B cell (primary cell): Measurements from ENCODE around the gene COQ5. TPM values are rescaled to one million over a fixed set of nuclear protein-coding genes. Genes with fewer than 3 reads are reported as not detected.

Experiments used
- ATAC-seq: fragments of 200-7000 bp; cut with Tn5 transposase; one replicate; pipeline ENCODE4 v1.10.0; 2021; ENCODE audit warnings: low read depth, mild to moderate bottlenecking, moderate number of reproducible peaks, moderate library complexity
- CTCF ChIA-PET: fragments of 350-600 bp; sonication (Branson Sonifier 250); formaldehyde crosslinking; loops from one replicate; lab custom pipeline; 2021; ENCODE audit warnings: antibody characterized with exemption, inconsistent platforms; lab: Charles Lee
- POLR2A ChIA-PET: fragments of 350-600 bp; sonication (Branson Sonifier 250); formaldehyde crosslinking; loops from one replicate; lab custom pipeline; 2021; ENCODE audit warnings: antibody characterized with exemption; lab: Charles Lee
- DNase-seq: peaks from one replicate; pipeline ENCODE4 v3.0.0; 2013
- H2AFZ ChIP-seq: 2 replicates; pipeline ENCODE4 v1.6.1; 2012; ENCODE audit warnings: mild to moderate bottlenecking, low read depth, low read length; ENCODE audit not compliant: insufficient read depth, poor library complexity, severe bottlenecking
- H3K27ac ChIP-seq, 2 donors: 1 replicate in 1 of 2; 2 replicates in 1 of 2; pipeline ENCODE4 v1.5.1; 2012 to 2013; ENCODE audit warnings: low read length in 2 of 2, mild to moderate bottlenecking in 2 of 2, moderate library complexity in 1 of 2
- H3K27me3 ChIP-seq, 4 experiments: fragments of 200-600 bp in 1 of 4; sonication (generic) in 1 of 4; replicated peaks in 1 of 4; 1 replicate in 2 of 4; 2 replicates in 2 of 4; pipeline versions ENCODE4 v1.6.1 to v1.7.0; 2013 to 2016; ENCODE audit warnings: low read length in 3 of 4, mild to moderate bottlenecking in 2 of 4, mixed read lengths in 1 of 4, moderate library complexity in 1 of 4; ENCODE audit not compliant: insufficient read depth in 4 of 4, control insufficient read depth in 3 of 4; ENCODE audit errors: control extremely low read depth in 1 of 4
- H3K36me3 ChIP-seq, 2 experiments: replicated peaks in 1 of 2; 1 replicate in 1 of 2; 2 replicates in 1 of 2; pipeline versions ENCODE4 v1.6.1 to v1.7.1; 2013; ENCODE audit warnings: low read length in 1 of 2; ENCODE audit not compliant: insufficient read depth in 2 of 2, control insufficient read depth in 1 of 2; ENCODE audit errors: control extremely low read depth in 1 of 2, extremely low read depth in 1 of 2
- H3K4me1 ChIP-seq, 2 donors: fragments of 200-600 bp in 1 of 2; sonication (generic) in 1 of 2; 1 replicate in 1 of 2; 2 replicates in 1 of 2; pipeline versions ENCODE4 v1.5.1 to v1.6.1; 2013 to 2017; ENCODE audit warnings: low read length in 2 of 2; ENCODE audit not compliant: control insufficient read depth in 2 of 2, insufficient read depth in 2 of 2
- H3K4me2 ChIP-seq: replicated peaks from 2 replicates; pipeline ENCODE3; 2012; ENCODE audit warnings: mild to moderate bottlenecking, low read depth, low read length; ENCODE audit not compliant: poor library complexity, severe bottlenecking
- H3K4me3 ChIP-seq, 5 experiments: fragments of 200-600 bp in 1 of 5; sonication (generic) in 1 of 5; 1 replicate in 3 of 5; 2 replicates in 2 of 5; pipeline versions ENCODE4 v1.5.1 to v1.7.0; 2011 to 2016; ENCODE audit warnings: low read length in 4 of 5, mild to moderate bottlenecking in 4 of 5, low read depth in 2 of 5, control low read depth in 1 of 5, moderate library complexity in 1 of 5; ENCODE audit not compliant: insufficient read depth in 1 of 5; ENCODE audit errors: control extremely low read depth in 1 of 5, extremely low read depth in 1 of 5
- H3K79me2 ChIP-seq: fragments of 200-600 bp; sonication (generic); one replicate; pipeline ENCODE4 v1.6.0; 2016; ENCODE audit warnings: low read length; ENCODE audit not compliant: control insufficient read depth, insufficient read depth
- H3K9ac ChIP-seq: fragments of 200-600 bp; sonication (generic); 2 replicates; pipeline ENCODE4 v1.6.1; 2017; ENCODE audit warnings: mild to moderate bottlenecking, low read length, moderate library complexity
- H3K9me3 ChIP-seq, 3 donors: one replicate each; pipeline versions ENCODE4 v1.6.1 to v1.7.1; 2013; ENCODE audit warnings: low read length in 2 of 3; ENCODE audit not compliant: control insufficient read depth in 2 of 3, insufficient read depth in 1 of 3; ENCODE audit errors: control extremely low read depth in 1 of 3
- H4K20me1 ChIP-seq: 2 replicates; pipeline ENCODE4 v1.6.0; 2012; ENCODE audit warnings: mild to moderate bottlenecking, low read length; ENCODE audit not compliant: insufficient read depth, control insufficient read depth, poor library complexity, severe bottlenecking
- H3K27ac Mint-ChIP-seq: one replicate; pipeline ENCODE4 v1.8.0; 2021; ENCODE audit warnings: mixed read lengths
- H3K27me3 Mint-ChIP-seq: one replicate; pipeline ENCODE4 v1.8.0; 2021; ENCODE audit warnings: mixed read lengths
- H3K4me1 Mint-ChIP-seq: one replicate; pipeline ENCODE4 v1.8.0; 2021; ENCODE audit warnings: mixed read lengths
- H3K4me3 Mint-ChIP-seq: one replicate; pipeline ENCODE4 v1.8.0; 2021; ENCODE audit warnings: mixed read lengths
- H3K9me3 Mint-ChIP-seq: one replicate; pipeline ENCODE4 v1.8.0; 2022; ENCODE audit warnings: mixed read lengths; ENCODE audit not compliant: insufficient read depth
- CTCF ChIP-seq: fragments of 200-600 bp; IDR thresholded peaks from one replicate; pipeline ENCODE4 v1.8.0; 2022; ENCODE audit warnings: antibody characterized with exemption, mild to moderate bottlenecking
- EZH2 ChIP-seq: IDR thresholded peaks from 2 replicates; pipeline ENCODE4 v1.6.1; 2012; ENCODE audit warnings: borderline replicate concordance, low read depth, mild to moderate bottlenecking, moderate library complexity, low read length; ENCODE audit not compliant: insufficient read depth, poor library complexity, severe bottlenecking
- WGBS: methylation state at CpG from one replicate; pipeline ENCODE4 v1.1.5; 2013; ENCODE audit warnings: missing lambda C conversion rate; ENCODE audit not compliant: insufficient coverage; 5-methylcytosine and 5-hydroxymethylcytosine counted together
- intact Hi-C: fragments of 100-400 bp; cut with micrococcal nuclease; formaldehyde crosslinking; loops from one replicate; pipeline ENCODE4 v1.10.0; 2022
- polyA plus RNA-seq: library from polyadenylated mRNA; depleted of rRNA; stranded (reverse); fragments of >200 nt; gene quantifications from 2 replicates; pipeline ENCODE4 v1.2.3, GENCODE V29; 2012
- total RNA-seq, 2 donors: library from RNA; stranded (reverse); fragments of 120-200 nt in 1 of 2; gene quantifications; 1 replicate in 1 of 2; 2 replicates in 1 of 2; pipeline versions ENCODE4 v1.2.3 to v1.2.4, GENCODE V29; 2013 to 2022

Gene COQ5
- total and polyA plus RNA-seq, 2 donors (not counting 1 experiment from before 2014, with no cell fraction given): 9.8 to 22.1 TPM

GRCh38 chr12:120563495-120563894 is 34.5 kb upstream of the COQ5 start:
- ChIA-PET CTCF (no interaction called here), POLR2A (no interaction called here)
- no peak overlapping the region for H3K27ac ChIP-seq
- H3K27me3 Mint-ChIP-seq: no peaks in the 10 kb centered on the region
- DNase-seq (no peak), ATAC-seq (no peak)
- no peak overlapping the region for H3K4me3 Mint-ChIP-seq
- H3K9me3 ChIP-seq: no peaks in the 10 kb centered on the region
- no peak overlapping the region for H3K4me2 ChIP-seq
- no peak for TF ChIP-seq CTCF
- TF ChIP-seq EZH2: no peak
- H3K4me1 ChIP-seq: no peaks in the 10 kb centered on the region
- H3K4me3 ChIP-seq: no peak overlapping the region
- no peak overlapping the region for H2AFZ ChIP-seq
- H3K27ac Mint-ChIP-seq: no peak overlapping the region
- H4K20me1 ChIP-seq: peaks cover 22% of the 10 kb centered on the region
- H3K4me1 Mint-ChIP-seq: no peaks in the 10 kb centered on the region
- peaks cover 27% of the 10 kb centered on the region for H3K79me2 ChIP-seq
- 96% methylated on average over 10 of the region's 11 CpGs for WGBS
- no peak overlapping the region for H3K9ac ChIP-seq
- intact Hi-C loops: no loop called here
- peaks cover 35 to 82% of the 10 kb centered on the region in 2 experiments for H3K36me3 ChIP-seq
- no peaks in the 10 kb centered on the region for H3K27me3 ChIP-seq
- no peaks in the 10 kb centered on the region for H3K9me3 Mint-ChIP-seq

DNA sequence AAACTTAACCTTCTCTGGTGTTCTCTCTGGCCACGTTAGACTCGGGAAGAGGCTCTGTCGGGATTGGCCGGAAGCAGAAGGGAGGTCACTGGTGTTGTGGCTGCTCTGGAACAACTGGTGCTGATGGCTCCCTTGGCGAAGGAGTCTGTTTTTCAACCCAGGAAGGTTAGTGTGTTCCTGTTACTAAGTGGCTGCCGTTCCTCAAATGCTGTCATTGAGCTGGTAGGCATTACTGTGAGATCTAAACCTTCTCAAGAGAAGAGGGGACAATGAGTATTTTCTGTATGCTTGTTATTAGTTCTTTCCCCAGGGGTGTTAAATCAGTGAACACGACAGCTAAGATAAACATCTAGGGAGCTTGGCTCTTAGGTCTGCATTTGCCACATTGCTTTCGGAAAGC is 33.9 kb upstream of the COQ5 start:
- Histone ChIP-seq H3K4me3 (no peak overlapping the region), H3K27ac (no peak overlapping the region), H3K4me1 (no peaks in the 10 kb centered on the region), H4K20me1 (peaks cover 22% of the 10 kb centered on the region), H2AFZ (no peak overlapping the region), H3K9ac (no peak overlapping the region), H3K9me3 (no peaks in the 10 kb centered on the region), H3K27me3 (no peaks in the 10 kb centered on the region), H3K4me2 (no peak overlapping the region), H3K36me3 (peaks cover 34 to 82% of the 10 kb centered on the region in 2 experiments), H3K79me2 (peaks cover 27% of the 10 kb centered on the region)
- intact Hi-C loops: no loop called here
- no peak for ATAC-seq
- CTCF ChIA-PET: no interaction called here
- WGBS: 98% methylated on average over 8 of the region's 8 CpGs
- TF ChIP-seq EZH2 (no peak), CTCF (no peak)
- no peak for DNase-seq
- H3K9me3 Mint-ChIP-seq: no peaks in the 10 kb centered on the region
- H3K27me3 Mint-ChIP-seq: no peaks in the 10 kb centered on the region
- POLR2A ChIA-PET: interaction anchor here (0.7 kb wide), 1 partner anchor 19 kb away, joined by 3 read pairs; the partner anchor contains the start of gene POP5
- no peak overlapping the region for H3K4me3 Mint-ChIP-seq
- no peak overlapping the region for H3K27ac Mint-ChIP-seq
- no peaks in the 10 kb centered on the region for H3K4me1 Mint-ChIP-seq
